ENCODE results near the gene AK9.
A peak's percentile ranks its signal among the peaks of the same experiment; 100 is the strongest.

AK9 gene

DNA sequence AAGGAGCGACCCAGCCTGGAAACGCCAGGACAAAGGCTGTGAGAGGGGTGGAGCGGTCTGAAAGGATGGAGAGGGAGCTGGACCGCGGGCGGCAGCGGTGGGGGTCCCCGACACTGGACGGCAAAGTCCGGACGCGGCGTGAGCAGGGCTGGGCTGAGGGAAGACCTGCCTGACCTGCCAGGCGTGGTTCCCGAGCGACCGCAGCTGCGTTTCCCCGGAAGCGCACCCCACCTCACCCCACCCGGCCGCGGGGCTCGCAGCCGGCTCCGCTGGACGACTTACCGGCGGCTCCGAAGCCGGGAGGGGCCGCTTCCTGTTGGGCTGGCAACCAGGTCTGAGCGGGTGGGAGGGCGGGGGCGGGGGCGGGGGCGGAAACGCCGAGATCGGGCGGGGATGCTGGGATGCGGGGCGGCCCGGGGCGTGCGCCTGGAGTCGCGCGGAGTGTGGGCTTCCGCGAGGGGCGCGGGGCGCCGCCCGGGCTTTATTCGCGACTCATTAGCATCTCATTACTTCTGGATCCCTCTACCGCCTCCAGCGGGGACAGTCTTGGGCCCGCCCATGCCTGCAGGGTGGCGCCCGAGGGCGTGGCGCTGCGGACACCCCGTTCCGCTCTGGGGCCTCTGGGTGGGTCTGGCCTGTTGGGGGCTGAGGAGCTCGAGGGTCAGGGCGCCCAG is 235.4 kb downstream of the AK9 start, which contains the start of gene MICAL1:
Gene MICAL1 (minus strand): TSS at position 336 of the 674 bp plus-strand sequence. CDS start 1,576 bp downstream, outside the sequence.
- peak; percentile 87 for DNase-seq

DNA sequence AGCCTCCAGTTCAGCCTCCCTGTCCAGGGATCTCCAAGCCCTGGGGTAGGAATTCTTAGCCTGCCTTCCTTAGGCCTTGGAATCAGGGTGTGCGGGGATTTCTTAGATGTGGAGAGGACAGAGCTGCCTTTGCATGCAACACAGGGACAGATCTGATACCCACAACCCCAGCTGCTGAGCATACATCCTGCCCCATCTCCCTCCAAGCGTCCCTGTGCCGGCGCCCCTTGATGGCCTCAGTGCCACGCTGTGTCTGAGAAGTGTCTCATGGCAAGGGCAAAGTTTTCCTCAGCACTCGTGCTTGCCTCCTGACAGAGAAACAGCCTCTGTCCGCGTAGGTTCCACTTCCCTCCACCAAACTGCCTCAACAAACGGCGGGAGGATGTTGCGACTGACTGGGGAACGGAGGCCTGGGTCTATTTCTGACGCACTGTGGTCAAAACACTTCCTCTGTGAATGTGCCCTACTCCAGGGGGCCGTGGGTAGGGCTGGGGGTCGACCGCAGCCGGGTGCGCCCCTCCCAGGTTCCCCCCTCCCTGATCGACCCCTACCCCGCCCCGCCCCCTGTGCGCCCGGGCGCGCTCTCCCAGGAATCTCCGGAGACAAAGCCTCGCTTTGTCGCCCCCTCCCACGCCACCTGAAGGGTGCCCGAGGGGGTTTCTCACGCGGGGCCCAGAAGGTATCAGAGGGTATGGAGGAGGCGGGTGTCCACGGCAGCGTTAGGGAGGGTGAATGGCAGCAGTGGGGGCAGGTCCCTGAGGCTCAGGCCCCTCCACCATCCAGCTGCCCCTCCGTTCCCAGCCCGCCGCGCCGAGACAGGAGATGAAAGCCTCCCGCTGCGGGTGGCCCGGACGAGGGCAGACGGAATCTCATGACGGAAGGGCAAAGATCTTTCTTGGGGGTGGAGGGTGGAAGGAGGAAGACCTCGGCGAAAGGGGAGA is 236.2 kb downstream of the AK9 start:
- DNase-seq: peak; percentile 59

DNA sequence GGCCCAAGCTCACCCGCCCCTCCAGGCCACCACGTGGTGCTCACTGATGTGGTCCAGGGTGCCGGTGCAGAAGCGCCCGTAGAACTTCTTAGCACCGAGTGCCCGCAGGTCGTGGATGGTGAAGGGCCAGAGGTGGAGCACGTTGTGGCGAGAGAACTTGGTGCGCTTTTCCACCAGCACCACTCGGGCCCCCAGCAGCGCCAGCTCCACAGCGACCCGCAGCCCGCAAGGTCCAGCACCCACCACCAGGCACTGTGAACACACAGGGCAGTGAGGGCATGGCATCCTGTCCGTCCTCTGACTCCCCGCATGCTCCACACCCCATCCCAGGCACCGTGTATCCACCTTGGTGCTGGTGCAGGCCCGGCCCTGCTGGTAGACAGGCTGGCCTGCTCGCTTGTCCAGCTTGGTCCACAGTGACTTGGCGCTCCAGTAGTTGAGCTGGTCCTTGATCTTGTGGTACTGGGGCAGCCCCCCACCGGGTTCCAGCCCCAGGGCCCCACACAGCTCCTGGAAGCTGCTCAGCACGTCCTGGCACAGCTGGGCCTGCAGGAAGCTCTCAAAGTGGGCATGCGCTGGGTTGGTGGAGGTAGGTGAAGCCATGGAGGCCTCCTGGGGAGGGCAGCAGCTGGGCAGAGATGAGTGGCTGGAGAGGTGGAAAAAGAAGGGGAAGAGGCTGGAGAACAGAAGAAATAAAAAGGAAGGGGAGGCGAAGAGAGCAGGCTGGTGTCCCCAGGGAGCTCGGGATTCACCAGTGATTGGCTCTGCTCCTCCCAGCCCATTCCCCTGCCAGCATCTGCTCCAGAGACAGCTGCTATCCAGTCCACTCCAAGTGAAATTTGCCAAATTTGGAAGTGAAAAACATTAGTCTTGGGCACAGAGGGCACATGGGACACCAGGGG is 237.2 kb downstream of the AK9 start:
- peak; percentile 47 for DNase-seq

DNA sequence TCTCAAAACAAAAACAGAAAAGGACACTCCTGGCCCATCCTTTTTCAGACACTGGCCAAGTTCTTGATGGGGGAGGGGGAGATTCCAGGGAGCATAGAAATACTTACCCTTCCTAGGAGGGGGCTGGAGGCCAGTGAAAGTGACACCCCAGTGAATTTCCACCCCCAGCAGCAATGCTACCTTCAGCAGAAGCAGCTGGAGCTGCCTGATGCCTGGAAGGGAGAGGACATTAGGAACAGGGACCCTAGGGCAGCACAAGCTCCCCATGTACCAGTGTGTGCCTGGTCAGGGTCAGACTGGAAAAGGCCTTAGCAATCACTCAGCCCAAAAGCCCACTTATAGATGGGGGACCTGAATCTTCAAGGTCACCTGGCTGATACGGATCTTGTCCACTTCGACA is 237.8 kb downstream of the AK9 start:
- DNase-seq: peak; percentile 22

DNA sequence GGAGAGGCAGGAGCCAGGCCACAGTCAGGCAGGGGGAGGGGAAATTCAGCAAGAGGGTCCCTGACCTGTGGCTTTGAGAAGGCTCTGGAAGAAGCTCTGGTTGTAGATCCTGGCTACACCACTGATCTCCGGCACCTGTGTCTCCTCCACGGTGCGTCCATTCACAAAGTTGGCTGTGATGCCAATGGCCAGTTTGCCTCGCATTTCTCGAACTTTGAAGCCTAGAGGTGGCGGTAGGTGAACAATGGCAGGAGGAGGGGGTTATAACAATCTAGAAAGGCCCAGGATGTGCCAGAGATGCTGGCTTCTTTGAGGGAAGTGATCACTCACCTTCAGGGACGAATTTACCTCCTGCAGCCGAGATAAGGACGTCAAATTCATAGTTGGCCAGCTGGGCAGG is 238.8 kb downstream of the AK9 start:
- DNase-seq: peak; percentile 33

DNA sequence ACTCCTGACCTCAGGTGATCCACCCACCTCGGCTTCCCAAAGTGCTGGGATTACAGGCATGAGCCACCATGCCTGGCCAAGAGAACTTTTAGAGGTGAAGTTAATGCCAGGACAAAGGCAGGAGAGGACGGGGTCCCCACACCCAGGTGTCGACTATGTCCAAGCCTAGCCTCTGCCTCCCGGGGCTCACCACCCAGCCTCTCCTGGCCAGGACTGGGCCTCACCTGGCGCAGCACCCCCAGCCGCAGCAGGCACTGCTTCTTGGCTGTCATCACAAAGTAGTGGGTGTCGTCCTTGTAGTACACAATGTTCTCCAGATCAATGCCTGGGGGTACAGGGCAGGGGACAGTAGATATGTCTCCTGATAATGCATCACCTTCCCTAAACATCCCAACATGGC is 239.6 kb downstream of the AK9 start:
- peak; percentile 32 for DNase-seq

DNA sequence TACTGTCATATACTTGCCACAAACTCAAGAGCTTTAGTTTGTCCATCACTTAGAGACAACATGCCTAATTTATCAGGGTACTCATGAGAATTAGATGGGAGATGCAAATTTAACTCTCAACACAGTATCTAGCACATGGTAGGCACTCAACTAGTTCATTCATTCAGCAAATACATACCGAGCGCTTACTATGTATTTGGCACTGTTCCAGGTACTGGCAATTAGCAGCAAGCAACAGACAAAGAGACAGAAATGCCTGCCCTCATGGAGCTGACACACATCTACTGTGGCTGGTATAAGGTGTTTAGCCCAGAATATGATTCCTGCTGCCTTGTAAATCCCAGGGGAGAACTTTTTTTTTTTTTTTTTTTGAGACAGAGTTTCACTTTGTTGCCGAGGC is 240.2 kb downstream of the AK9 start:
- DNase-seq: peak; percentile 7

DNA sequence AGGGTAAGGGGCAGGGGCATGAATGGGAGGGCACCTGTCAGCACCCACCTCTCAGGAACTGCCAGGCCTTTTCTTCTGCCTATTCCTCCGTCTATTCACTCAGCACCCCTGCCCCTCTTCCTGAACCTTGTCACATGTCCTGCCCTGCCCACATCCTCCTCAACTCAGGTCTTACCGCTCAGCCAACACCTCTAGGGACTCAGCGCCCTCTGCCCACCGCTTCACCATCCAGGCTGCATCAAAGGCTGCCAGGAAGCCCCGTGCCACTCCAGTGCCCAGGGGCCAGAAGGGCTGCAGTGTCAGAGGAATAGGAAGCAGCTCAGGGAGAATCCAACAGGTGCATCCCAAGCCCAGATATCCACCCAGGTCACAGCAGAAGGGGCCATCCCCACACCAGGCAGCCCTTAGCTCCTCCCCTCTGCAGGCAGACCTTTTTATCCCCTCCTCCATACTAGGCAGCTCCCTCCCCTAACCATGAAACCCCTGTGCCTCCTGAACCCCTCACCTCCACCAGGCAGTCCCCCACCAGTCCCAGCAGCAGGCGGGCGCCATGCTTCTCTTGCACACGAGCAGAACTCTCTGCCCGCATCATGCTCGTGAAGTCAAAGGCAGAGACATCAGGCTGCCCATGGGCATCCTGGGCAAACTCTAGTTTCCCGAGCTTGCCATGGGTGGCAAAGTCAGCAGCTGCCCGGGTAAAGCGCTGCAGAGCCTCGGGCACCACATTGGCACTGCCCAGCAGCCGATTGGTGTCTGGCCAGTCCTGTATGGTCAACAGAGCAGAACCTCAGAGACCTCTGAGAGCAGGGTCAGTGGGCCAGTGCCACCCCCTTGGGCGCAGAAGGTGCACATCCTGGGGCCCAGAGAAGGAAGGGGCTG is 241.0 kb downstream of the AK9 start:
- peak; percentile 36 for DNase-seq

DNA sequence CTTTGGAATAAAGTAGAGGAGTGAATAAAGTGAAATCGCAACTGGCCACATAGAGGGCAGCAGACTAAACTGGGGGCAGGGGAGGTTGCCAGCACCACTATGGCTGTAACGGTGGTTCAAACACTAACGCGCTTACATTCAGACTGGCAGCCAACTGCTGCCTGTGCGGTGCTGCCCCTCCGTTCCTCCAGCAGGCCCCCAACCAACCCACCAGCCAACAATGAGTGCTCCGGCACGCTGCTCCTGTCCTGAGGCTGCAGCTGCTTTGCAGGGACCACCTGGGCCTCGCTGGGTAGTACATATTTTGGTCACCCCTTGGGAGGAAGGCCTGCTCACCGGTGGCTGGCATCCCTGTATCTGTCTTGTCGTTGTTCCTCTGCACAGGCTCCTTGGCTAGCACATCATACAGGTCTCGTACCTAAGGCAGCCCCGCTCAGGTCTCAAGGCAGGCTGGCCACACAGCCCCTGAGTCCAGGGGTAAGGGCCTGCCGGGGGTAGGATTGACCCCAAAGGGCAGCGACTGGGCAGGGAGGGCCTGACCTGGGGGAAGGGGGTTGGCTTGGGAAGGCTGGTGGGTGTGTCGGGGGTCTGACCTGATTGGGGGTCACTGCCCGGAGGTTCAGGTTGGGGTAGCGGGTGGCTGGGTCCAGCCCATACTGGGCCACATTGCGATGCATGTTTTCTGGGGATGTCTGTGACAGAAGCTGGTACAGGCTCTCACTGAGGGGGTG is 241.8 kb downstream of the AK9 start:
- peak; percentile 47 for DNase-seq

DNA sequence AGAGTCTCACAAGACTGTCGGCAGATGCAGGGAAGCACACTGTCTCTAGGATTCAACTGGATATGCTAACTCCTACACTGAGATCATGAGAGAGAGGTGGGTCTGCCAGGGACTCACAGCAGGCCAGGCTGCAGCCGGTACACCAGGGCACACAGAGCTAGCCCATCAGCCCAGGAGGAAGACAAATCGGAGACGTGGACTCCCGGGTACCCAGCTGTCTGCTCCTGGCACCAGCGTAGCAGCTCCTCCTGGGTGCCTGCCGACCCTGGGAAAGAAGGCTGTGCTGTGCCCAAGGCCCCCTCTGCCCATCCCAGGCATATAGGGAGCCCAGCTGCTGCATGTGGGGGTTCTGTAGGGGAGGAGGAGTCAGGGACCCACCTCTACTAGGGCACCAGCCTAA is 242.4 kb downstream of the AK9 start:
- peak; percentile 53 for DNase-seq

DNA sequence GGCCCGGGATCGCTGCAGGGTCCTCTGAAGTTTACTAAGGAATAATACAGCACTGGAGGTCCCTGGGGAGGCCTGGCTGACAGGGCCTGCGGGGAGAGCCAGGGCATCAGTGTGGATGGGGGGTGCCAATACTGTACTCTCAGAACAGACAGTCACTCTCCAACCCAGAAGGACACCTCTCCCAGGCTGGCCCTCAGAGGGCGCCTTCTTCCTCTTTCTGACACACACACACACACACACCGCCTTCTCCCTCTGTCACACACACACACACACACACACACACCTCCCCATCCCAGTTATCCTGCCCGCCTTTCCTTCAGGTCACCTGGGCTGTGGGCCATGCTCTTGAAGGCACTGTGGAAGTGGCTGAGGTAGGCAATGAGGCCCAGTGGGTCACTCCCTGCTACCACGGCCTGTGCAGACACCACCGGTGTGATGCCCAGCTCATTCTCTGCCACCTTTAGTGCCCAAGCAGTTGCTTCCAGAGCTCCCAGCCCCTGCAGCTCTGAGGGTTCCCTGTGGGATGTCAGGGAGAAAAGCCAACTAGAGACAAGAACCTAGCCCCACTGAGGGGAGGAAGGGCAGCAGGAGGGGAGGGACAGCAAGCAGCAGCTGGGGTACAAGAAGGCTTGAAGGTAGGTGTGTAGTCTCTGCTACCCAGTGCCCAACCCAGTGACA is 243.0 kb downstream of the AK9 start:
- peak; percentile 58 for DNase-seq

DNA sequence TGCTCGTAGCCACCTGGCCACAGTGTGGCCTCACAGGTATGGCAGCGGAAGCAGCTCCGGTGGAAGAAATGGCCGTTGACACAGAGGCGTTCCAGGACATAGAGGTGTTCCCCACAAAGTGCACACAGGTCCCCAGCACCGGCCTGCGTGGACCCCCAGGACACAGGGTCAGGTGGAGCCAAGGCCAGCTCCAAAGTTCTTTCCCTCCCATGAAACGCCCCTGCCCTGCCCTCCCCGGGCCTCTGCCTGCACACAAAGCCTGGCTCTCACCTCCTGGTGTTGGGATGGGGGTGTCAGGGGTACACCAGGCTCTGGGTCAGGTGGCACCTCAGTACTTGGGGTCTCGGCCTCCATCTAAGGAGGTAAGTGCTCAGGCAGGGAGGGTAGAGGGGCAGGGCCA is 243.9 kb downstream of the AK9 start:
- DNase-seq: peak; percentile 41

DNA sequence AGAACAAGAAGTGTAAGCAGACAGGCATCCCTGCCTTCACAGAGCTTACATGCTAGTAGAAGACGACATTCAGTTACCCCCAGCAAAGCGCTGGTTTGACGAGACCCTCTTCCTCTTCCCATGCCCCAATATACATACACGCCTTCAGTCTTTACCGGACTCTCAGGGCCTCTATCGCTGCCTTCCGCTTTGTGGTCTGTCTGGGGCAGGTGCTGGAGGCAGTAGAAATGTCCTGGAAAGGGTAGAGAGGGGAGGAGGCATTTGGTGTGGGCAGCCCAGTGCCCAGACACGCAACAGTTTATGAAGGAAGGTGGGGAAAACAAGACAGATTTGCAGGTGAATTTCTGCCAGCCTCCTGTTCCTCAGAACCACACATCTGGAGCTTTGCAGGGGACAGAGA is 244.5 kb downstream of the AK9 start:
- peak; percentile 33 for DNase-seq

DNA sequence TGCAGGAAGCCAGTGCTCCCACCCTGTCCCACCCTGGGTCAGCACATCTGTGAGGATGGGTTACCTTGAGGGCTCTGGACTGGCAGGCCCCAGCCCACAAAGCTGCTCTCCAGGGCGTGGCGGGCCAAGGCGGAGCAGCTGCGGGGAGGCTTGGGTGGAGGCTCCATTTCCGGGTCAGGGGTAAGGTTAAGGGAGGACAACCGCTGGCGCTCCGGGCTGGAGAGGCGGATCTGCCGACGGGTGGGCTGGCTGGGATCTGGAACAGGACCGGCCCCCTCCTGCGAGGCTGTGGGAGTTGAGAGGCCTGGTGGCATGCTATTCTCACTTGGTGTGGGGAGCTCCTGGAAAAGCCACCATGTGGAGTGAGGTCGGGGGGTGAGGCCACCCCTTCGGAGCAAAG is 244.9 kb downstream of the AK9 start:
- DNase-seq: peak; percentile 42

DNA sequence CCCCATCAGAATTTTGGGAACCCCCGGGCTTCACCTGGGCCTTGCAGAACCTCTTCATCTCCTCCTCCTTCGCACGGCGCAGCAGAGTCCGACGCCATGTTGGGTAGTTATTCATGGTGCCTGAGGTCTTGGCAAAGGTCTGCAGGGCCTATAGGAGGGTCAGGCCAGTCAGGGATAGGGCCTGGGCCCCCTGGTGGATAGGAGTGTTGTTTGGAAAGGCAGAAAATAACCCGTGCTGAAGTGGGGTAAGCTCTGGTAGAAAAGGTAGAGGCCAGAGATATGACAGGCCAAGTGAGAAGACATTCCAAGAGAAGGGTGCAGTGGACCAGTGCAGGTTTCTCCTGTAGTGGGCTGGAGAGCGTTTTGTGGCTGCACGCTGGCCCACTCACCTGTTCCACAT is 245.6 kb downstream of the AK9 start:
- peak; percentile 50 for DNase-seq

DNA sequence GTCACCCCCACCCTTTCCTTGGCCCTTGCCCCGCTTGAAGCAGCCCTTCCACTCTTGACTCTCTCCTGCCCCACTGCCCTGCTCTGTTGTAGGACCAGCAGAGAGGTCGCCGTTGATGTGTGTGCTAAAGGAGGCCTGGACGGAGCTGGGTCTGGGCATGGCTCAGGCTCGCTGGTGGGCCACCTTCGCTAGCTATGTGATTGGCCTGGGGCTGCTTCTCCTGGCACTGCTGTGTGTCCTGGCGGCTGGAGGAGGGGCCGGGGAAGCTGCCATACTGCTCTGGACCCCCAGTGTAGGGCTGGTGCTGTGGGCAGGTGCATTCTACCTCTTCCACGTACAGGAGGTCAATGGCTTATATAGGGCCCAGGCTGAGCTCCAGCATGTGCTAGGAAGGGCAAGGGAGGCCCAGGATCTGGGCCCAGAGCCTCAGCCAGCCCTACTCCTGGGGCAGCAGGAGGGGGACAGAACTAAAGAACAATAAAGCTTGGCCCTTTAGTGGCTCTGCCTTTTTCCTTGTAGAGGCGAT is 247.5 kb downstream of the AK9 start:
- no peak for DNase-seq
